ENCODE results near the gene CLINT1.
"Not testable (repeated sequence)": the region's sequence is repeated elsewhere in the genome, so short reads cannot be mapped to it uniquely, and the experiment has no call there.

The CLINT1 gene

GRCh38 chr5:157858527-157859226 lies at the start of gene CLINT1:
Gene CLINT1, minus strand, starts transcription at chr5:157859145. Its CDS starts 175 bp downstream, at chr5:157858970.
- DNase-seq (ENCODE audit: low spot score), result peak; percentile 96

- no peak for DNase-seq (ENCODE audit: low spot score)
Observed at GRCh38 chr5:157908459-157908858, 49.5 kb upstream of the CLINT1 start.

- DNase-seq (ENCODE audit: low spot score), result no peak
Observed at GRCh38 chr5:157907479-157907878, 48.5 kb upstream of the CLINT1 start.

- DNase-seq (ENCODE audit: low spot score), result peak; percentile 24
Observed at GRCh38 chr5:157903117-157903450, 44.1 kb upstream of the CLINT1 start.

GRCh38 chr5:157902449-157903116 lies 43.6 kb upstream of the CLINT1 start:
- no peak for DNase-seq (ENCODE audit: low spot score)

- DNase-seq (ENCODE audit: low spot score), result no peak
Observed at GRCh38 chr5:157900644-157901043, 41.7 kb upstream of the CLINT1 start.

- no peak for DNase-seq (ENCODE audit: low spot score)
Observed at GRCh38 chr5:157893611-157894010, 34.7 kb upstream of the CLINT1 start.

GRCh38 chr5:157892974-157893373 lies 34.0 kb upstream of the CLINT1 start:
- no peak for DNase-seq (ENCODE audit: low spot score)

GRCh38 chr5:157890836-157891597 lies 32.1 kb upstream of the CLINT1 start:
- DNase-seq (ENCODE audit: low spot score), result no peak

- DNase-seq (ENCODE audit: low spot score), result no peak
Observed at GRCh38 chr5:157888814-157889532, 30.0 kb upstream of the CLINT1 start.

- DNase-seq (ENCODE audit: low spot score), result no peak
Observed at GRCh38 chr5:157886796-157887380, 27.9 kb upstream of the CLINT1 start.

- not testable (repeated sequence) for DNase-seq (ENCODE audit: low spot score)
Observed at GRCh38 chr5:157885051-157885450, 26.1 kb upstream of the CLINT1 start.

- DNase-seq (ENCODE audit: low spot score), result not testable (repeated sequence)
Observed at GRCh38 chr5:157881498-157881897, 22.6 kb upstream of the CLINT1 start.

GRCh38 chr5:157877821-157878220 lies 18.9 kb upstream of the CLINT1 start:
- DNase-seq (ENCODE audit: low spot score), result no peak

- no peak for DNase-seq (ENCODE audit: low spot score)
Observed at GRCh38 chr5:157874861-157875260, 15.9 kb upstream of the CLINT1 start.

- peak; percentile 39 for DNase-seq (ENCODE audit: low spot score)
Observed at GRCh38 chr5:157870837-157871834, 12.2 kb upstream of the CLINT1 start.

GRCh38 chr5:157867751-157868387 lies 8.9 kb upstream of the CLINT1 start:
- DNase-seq (ENCODE audit: low spot score), result no peak

- DNase-seq (ENCODE audit: low spot score), result no peak
Observed at GRCh38 chr5:157866536-157866935, 7.6 kb upstream of the CLINT1 start.

GRCh38 chr5:157865781-157866180 lies 6.8 kb upstream of the CLINT1 start:
- no peak for DNase-seq (ENCODE audit: low spot score)

GRCh38 chr5:157864067-157864466 lies 5.1 kb upstream of the CLINT1 start:
- no peak for DNase-seq (ENCODE audit: low spot score)
